ENCODE measurements around the gene ELP4.

DNA sequence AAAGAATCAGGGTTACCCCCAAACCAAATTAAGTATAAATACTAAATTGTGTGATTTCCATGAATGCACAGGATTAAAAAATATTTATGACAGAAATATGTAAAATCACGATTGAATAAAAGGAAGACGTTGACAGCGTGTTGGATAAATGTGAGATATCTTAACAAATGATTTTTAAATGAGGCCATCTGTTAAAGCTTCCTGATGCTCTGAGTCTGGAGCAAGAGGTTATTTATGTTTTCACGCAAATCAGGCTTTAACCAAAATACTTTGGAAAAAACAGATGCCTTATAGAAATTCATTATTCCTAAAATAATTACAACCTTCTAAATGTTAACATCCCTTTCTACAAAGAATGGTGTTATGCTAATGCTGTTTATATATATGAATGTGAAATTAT, 178.3 kb downstream of the ELP4 start:
- TF ChIP-seq, protein P1, sequence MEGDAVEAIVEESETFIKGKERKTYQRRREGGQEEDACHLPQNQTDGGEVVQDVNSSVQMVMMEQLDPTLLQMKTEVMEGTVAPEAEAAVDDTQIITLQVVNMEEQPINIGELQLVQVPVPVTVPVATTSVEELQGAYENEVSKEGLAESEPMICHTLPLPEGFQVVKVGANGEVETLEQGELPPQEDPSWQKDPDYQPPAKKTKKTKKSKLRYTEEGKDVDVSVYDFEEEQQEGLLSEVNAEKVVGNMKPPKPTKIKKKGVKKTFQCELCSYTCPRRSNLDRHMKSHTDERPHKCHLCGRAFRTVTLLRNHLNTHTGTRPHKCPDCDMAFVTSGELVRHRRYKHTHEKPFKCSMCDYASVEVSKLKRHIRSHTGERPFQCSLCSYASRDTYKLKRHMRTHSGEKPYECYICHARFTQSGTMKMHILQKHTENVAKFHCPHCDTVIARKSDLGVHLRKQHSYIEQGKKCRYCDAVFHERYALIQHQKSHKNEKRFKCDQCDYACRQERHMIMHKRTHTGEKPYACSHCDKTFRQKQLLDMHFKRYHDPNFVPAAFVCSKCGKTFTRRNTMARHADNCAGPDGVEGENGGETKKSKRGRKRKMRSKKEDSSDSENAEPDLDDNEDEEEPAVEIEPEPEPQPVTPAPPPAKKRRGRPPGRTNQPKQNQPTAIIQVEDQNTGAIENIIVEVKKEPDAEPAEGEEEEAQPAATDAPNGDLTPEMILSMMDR (IDR thresholded peaks at IDR 0.05; ENCODE audit: low read length), result no peak
- TF ChIP-seq EZH2 (IDR thresholded peaks at IDR 0.05; ENCODE audit: borderline replicate concordance, low read length), result no peak
